ENCODE data around the gene ZNF605. TPM values are rescaled to one million over a fixed set of nuclear protein-coding genes. Genes with fewer than 3 reads are reported as not detected.

ZNF605 gene
- total RNA-seq, 1 experiment from 2014 or later: 20.6 TPM

- no peaks in the 10 kb centered on the region for H3K36me3 ChIP-seq (ENCODE audit: control insufficient read depth, insufficient read depth, low read length)
- H3K27ac ChIP-seq (ENCODE audit: low read length): no peak overlapping the region
- BruUV-seq (replicated peaks): no TSS peak
- H3K27me3 ChIP-seq (ENCODE audit: control insufficient read depth, insufficient read depth, low read length): no peaks in the 10 kb centered on the region
- intact Hi-C loops (cut with micrococcal nuclease; ENCODE audit: unreplicated experiment): no loop called here
- in situ Hi-C loops (cut with HindIII; ENCODE audit: low pct_unique_long_range_greater_than_20kb, low sequenced_read_pairs): no loop called here
- DNase-seq (ENCODE audit: low read depth, low spot score) (no peak), ATAC-seq (no peak)
- TF ChIP-seq, protein P1, sequence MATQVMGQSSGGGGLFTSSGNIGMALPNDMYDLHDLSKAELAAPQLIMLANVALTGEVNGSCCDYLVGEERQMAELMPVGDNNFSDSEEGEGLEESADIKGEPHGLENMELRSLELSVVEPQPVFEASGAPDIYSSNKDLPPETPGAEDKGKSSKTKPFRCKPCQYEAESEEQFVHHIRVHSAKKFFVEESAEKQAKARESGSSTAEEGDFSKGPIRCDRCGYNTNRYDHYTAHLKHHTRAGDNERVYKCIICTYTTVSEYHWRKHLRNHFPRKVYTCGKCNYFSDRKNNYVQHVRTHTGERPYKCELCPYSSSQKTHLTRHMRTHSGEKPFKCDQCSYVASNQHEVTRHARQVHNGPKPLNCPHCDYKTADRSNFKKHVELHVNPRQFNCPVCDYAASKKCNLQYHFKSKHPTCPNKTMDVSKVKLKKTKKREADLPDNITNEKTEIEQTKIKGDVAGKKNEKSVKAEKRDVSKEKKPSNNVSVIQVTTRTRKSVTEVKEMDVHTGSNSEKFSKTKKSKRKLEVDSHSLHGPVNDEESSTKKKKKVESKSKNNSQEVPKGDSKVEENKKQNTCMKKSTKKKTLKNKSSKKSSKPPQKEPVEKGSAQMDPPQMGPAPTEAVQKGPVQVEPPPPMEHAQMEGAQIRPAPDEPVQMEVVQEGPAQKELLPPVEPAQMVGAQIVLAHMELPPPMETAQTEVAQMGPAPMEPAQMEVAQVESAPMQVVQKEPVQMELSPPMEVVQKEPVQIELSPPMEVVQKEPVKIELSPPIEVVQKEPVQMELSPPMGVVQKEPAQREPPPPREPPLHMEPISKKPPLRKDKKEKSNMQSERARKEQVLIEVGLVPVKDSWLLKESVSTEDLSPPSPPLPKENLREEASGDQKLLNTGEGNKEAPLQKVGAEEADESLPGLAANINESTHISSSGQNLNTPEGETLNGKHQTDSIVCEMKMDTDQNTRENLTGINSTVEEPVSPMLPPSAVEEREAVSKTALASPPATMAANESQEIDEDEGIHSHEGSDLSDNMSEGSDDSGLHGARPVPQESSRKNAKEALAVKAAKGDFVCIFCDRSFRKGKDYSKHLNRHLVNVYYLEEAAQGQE (IDR thresholded peaks at IDR 0.05; ENCODE audit: insufficient read depth in 1 of 2, low read depth in 2 of 2, low read length in 1 of 2): no peak
- TF ChIP-seq SIN3A (IDR thresholded peaks at IDR 0.05; ENCODE audit: borderline replicate concordance, insufficient read depth, low read depth, low read length) (no peak), TCF7L2 (IDR thresholded peaks at IDR 0.05; ENCODE audit: low read depth, low read length) (no peak), POLR2AphosphoS5 (IDR thresholded peaks at IDR 0.05; ENCODE audit: low read depth, low read length) (no peak), CTCF (IDR thresholded peaks at IDR 0.05) (no peak)
- CTCF ChIA-PET: no interaction called here
- no peak overlapping the region for H3K4me3 ChIP-seq (ENCODE audit: low read depth in 2 of 2, low read length in 2 of 2)
- POLR2A ChIA-PET: no interaction called here
- H3K9me3 ChIP-seq (ENCODE audit: control insufficient read depth, insufficient read depth, low read depth, low read length): peaks cover 55% of the 10 kb centered on the region; the same call in 1 of the 2 replicates
- H3K4me1 ChIP-seq (ENCODE audit: control insufficient read depth, insufficient read depth, low read length): 0 out of 2 replicates have a peak, but pooled peaks cover 6% of the 10 kb centered on the region
Observed at GRCh38 chr12:132950844-132951535, 5.1 kb downstream of the ZNF605 start.

DNA sequence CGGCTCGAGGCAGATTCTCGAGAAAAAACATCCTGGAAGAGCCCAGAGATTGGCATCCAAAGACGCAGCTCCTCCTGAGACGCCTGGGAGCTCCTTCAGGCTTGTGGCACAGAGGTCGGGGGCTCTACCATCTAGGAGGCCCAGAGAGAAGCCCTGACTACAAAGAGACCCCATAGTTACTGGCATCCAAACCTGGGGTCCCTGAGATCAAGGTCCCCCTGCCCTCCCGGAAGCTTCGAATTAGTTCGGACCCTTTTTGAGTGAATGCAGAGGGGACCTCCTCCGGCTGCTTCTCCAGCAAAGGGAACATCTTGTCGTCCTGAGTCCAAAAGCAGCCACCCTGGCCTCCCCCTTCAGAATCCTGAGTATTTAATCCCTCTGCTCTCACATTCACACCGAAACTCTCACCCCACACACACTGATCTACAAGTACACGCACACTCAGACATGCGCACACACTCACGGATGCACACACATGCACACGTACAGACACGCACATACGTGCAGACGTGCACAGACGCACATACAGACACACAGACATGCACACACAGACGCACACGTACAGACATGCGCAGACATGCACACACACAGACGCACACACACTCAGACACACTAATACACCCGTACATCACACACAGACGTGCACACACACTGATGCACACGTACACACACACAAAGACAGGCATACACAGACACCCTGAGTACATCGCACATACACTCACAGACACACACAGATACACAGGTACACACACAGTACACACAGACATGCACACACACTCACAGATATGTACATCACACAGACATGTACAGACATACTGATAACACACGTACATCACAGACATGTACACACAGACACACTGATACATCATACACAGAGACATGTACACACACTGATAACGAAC, 5.9 kb downstream of the ZNF605 start:
- in situ Hi-C loops (cut with HindIII; ENCODE audit: low pct_unique_long_range_greater_than_20kb, low sequenced_read_pairs): no loop called here
- no peak for ATAC-seq
- Histone ChIP-seq H3K36me3 (ENCODE audit: control insufficient read depth, insufficient read depth, low read length) (no peaks in the 10 kb centered on the region), H3K4me3 (ENCODE audit: low read depth in 2 of 2, low read length in 2 of 2) (no peak overlapping the region), H3K9me3 (ENCODE audit: control insufficient read depth, insufficient read depth, low read depth, low read length) (peaks cover 62% of the 10 kb centered on the region; the same call in 1 of the 2 replicates), H3K27ac (ENCODE audit: low read length) (no peak overlapping the region), H3K4me1 (ENCODE audit: control insufficient read depth, insufficient read depth, low read length) (0 out of 2 replicates have a peak, but pooled peaks cover 6% of the 10 kb centered on the region), H3K27me3 (ENCODE audit: control insufficient read depth, insufficient read depth, low read length) (no peaks in the 10 kb centered on the region)
- BruUV-seq (replicated peaks): no TSS peak
- ChIA-PET POLR2A (no interaction called here), CTCF (no interaction called here)
- intact Hi-C loops (cut with micrococcal nuclease; ENCODE audit: unreplicated experiment): no loop called here
- DNase-seq (ENCODE audit: low read depth, low spot score): no peak
- no peak for TF ChIP-seq SIN3A (IDR thresholded peaks at IDR 0.05; ENCODE audit: borderline replicate concordance, insufficient read depth, low read depth, low read length)
- TF ChIP-seq TCF7L2 (IDR thresholded peaks at IDR 0.05; ENCODE audit: low read depth, low read length): no peak
- TF ChIP-seq, protein P1 (IDR thresholded peaks at IDR 0.05; ENCODE audit: insufficient read depth in 1 of 2, low read depth in 2 of 2, low read length in 1 of 2): no peak
- TF ChIP-seq CTCF (IDR thresholded peaks at IDR 0.05): no peak
- no peak for TF ChIP-seq POLR2AphosphoS5 (IDR thresholded peaks at IDR 0.05; ENCODE audit: low read depth, low read length)

Data from Panc1 (cell line).